ENCODE measurements around the gene IRAK3. TPM values are rescaled to one million over a fixed set of nuclear protein-coding genes. Genes with fewer than 3 reads are reported as not detected.

Gene IRAK3
- total and polyA plus RNA-seq, 2 experiments from 2014 or later = 0.53 to 1.8 TPM

GRCh38 chr12:66165141-66165540 lies 23.9 kb upstream of the IRAK3 start:
- Mint-ChIP-seq H3K4me1 (peaks cover 10% of the 10 kb centered on the region; the same call in 2 of the 3 replicates), H3K9me3 (peaks cover 14% of the 10 kb centered on the region; the same call in 2 of the 3 replicates), H3K27me3 (ENCODE audit: insufficient read depth, low read depth, poor library complexity) (no peaks in the 10 kb centered on the region), H3K4me3 (no peak overlapping the region), H3K36me3 (ENCODE audit: low read depth) (peaks cover 22% of the 10 kb centered on the region), H3K27ac (no peak overlapping the region)
- Histone ChIP-seq H3K9me2 (ENCODE audit: insufficient read depth) (no peaks in the 10 kb centered on the region), H3K4me2 (no peak overlapping the region), H3K27ac (ENCODE audit: low read depth) (no peak overlapping the region), H3F3A (replicated peaks; ENCODE audit: low read depth) (no peaks in the 10 kb centered on the region; the same call in 1 of the 2 replicates), H3K4me3 (no peak overlapping the region), H3K27me3 (ENCODE audit: insufficient read depth) (no peaks in the 10 kb centered on the region), H2AFZ (no peak overlapping the region), H3K79me2 (replicated peaks; ENCODE audit: insufficient read depth) (peaks cover 75% of the 10 kb centered on the region), H3K4me1 (ENCODE audit: insufficient read depth) (no peaks in the 10 kb centered on the region; the same call in 1 of the 2 replicates), H3K36me3 (ENCODE audit: insufficient read depth) (no peaks in the 10 kb centered on the region), H4K20me1 (replicated peaks; ENCODE audit: insufficient read depth) (no peaks in the 10 kb centered on the region)
- DNase-seq (ENCODE audit: low spot score) (no peak), ATAC-seq (no peak)
- no peak for TF ChIP-seq ZNF331 (CRISPR knock-in tag; IDR thresholded peaks at IDR 0.05; ENCODE audit: low read depth)
- TF ChIP-seq NANOG (IDR thresholded peaks at IDR 0.05; ENCODE audit: borderline replicate concordance) = no peak
- TF ChIP-seq POLR2AphosphoS5 (IDR thresholded peaks at IDR 0.05; ENCODE audit: low read depth) = no peak
- TF ChIP-seq ZNF114 (CRISPR knock-in tag; IDR thresholded peaks at IDR 0.05) = no peak
- no peak for TF ChIP-seq JUNB (IDR thresholded peaks at IDR 0.05; ENCODE audit: unreplicated experiment)
- TF ChIP-seq, protein P1, sequence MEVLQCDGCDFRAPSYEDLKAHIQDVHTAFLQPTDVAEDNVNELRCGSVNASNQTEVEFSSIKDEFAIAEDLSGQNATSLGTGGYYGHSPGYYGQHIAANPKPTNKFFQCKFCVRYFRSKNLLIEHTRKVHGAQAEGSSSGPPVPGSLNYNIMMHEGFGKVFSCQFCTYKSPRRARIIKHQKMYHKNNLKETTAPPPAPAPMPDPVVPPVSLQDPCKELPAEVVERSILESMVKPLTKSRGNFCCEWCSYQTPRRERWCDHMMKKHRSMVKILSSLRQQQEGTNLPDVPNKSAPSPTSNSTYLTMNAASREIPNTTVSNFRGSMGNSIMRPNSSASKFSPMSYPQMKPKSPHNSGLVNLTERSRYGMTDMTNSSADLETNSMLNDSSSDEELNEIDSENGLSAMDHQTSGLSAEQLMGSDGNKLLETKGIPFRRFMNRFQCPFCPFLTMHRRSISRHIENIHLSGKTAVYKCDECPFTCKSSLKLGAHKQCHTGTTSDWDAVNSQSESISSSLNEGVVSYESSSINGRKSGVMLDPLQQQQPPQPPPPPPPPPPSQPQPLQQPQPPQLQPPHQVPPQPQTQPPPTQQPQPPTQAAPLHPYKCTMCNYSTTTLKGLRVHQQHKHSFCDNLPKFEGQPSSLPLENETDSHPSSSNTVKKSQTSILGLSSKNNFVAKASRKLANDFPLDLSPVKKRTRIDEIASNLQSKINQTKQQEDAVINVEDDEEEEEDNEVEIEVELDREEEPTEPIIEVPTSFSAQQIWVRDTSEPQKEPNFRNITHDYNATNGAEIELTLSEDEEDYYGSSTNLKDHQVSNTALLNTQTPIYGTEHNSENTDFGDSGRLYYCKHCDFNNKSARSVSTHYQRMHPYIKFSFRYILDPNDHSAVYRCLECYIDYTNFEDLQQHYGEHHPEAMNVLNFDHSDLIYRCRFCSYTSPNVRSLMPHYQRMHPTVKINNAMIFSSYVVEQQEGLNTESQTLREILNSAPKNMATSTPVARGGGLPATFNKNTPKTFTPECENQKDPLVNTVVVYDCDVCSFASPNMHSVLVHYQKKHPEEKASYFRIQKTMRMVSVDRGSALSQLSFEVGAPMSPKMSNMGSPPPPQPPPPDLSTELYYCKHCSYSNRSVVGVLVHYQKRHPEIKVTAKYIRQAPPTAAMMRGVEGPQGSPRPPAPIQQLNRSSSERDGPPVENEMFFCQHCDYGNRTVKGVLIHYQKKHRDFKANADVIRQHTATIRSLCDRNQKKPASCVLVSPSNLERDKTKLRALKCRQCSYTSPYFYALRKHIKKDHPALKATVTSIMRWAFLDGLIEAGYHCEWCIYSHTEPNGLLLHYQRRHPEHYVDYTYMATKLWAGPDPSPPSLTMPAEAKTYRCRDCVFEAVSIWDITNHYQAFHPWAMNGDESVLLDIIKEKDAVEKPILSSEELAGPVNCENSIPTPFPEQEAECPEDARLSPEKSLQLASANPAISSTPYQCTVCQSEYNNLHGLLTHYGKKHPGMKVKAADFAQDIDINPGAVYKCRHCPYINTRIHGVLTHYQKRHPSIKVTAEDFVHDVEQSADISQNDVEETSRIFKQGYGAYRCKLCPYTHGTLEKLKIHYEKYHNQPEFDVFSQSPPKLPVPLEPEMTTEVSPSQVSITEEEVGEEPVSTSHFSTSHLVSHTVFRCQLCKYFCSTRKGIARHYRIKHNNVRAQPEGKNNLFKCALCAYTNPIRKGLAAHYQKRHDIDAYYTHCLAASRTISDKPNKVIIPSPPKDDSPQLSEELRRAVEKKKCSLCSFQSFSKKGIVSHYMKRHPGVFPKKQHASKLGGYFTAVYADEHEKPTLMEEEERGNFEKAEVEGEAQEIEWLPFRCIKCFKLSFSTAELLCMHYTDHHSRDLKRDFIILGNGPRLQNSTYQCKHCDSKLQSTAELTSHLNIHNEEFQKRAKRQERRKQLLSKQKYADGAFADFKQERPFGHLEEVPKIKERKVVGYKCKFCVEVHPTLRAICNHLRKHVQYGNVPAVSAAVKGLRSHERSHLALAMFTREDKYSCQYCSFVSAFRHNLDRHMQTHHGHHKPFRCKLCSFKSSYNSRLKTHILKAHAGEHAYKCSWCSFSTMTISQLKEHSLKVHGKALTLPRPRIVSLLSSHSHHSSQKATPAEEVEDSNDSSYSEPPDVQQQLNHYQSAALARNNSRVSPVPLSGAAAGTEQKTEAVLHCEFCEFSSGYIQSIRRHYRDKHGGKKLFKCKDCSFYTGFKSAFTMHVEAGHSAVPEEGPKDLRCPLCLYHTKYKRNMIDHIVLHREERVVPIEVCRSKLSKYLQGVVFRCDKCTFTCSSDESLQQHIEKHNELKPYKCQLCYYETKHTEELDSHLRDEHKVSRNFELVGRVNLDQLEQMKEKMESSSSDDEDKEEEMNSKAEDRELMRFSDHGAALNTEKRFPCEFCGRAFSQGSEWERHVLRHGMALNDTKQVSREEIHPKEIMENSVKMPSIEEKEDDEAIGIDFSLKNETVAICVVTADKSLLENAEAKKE (CRISPR knock-in tag; IDR thresholded peaks at IDR 0.05) = no peak
- TF ChIP-seq CTCF (conservative IDR thresholded peaks at IDR 0.05; ENCODE audit: low read depth in 2 of 2) = no peak
- no peak for TF ChIP-seq EZH2 (IDR thresholded peaks at IDR 0.05; ENCODE audit: low read depth, unreplicated experiment)
- no peak for TF ChIP-seq EZH2phosphoT487 (IDR thresholded peaks at IDR 0.05; ENCODE audit: unreplicated experiment)
- TF ChIP-seq, protein P2, sequence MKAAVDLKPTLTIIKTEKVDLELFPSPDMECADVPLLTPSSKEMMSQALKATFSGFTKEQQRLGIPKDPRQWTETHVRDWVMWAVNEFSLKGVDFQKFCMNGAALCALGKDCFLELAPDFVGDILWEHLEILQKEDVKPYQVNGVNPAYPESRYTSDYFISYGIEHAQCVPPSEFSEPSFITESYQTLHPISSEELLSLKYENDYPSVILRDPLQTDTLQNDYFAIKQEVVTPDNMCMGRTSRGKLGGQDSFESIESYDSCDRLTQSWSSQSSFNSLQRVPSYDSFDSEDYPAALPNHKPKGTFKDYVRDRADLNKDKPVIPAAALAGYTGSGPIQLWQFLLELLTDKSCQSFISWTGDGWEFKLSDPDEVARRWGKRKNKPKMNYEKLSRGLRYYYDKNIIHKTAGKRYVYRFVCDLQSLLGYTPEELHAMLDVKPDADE (IDR thresholded peaks at IDR 0.05) = no peak
- TF ChIP-seq STAT1 (IDR thresholded peaks at IDR 0.05; ENCODE audit: unreplicated experiment) = no peak
- TF ChIP-seq CREB1 (CRISPR knock-in tag; IDR thresholded peaks at IDR 0.05; ENCODE audit: low read depth) = no peak
- TF ChIP-seq REST (IDR thresholded peaks at IDR 0.05; ENCODE audit: unreplicated experiment) = no peak
